Neuron (in vitro differentiated cells): Measurements from ENCODE around the gene STX18.
"Not testable (repeated sequence)": the region's sequence is repeated elsewhere in the genome, so short reads cannot be mapped to it uniquely, and the experiment has no call there.

ENCODE experiments used
- H2AFZ ChIP-seq: one replicate; pipeline ENCODE4 v1.6.1; 2013; ENCODE audit warnings: low read depth, mild to moderate bottlenecking, inconsistent platforms, low read length, moderate library complexity
- H3K27me3 ChIP-seq: one replicate; pipeline ENCODE4 v1.6.1; 2013; ENCODE audit warnings: low read length; ENCODE audit not compliant: insufficient read depth
- H3K36me3 ChIP-seq: one replicate; pipeline ENCODE4 v1.6.1; 2013; ENCODE audit warnings: low read length; ENCODE audit not compliant: insufficient read depth
- H3K4me1 ChIP-seq: one replicate; pipeline ENCODE4 v1.6.1; 2013; ENCODE audit warnings: low read length; ENCODE audit not compliant: insufficient read depth
- H3K4me3 ChIP-seq: 2 replicates; pipeline ENCODE4 v1.5.1; 2013; ENCODE audit warnings: mild to moderate bottlenecking, low read length, moderate library complexity
- H3K9me3 ChIP-seq: one replicate; pipeline ENCODE4 v1.6.1; 2013; ENCODE audit warnings: low read length

The STX18 gene

GRCh38 chr4:4572821-4573220 is 31.0 kb upstream of the STX18 start:
- H3K36me3 ChIP-seq: no peaks in the 10 kb centered on the region
- no peaks in the 10 kb centered on the region for H3K27me3 ChIP-seq
- H3K4me3 ChIP-seq: no peak overlapping the region
- H2AFZ ChIP-seq: no peak overlapping the region
- peaks cover 7% of the 10 kb centered on the region for H3K4me1 ChIP-seq
- peaks cover 7% of the 10 kb centered on the region for H3K9me3 ChIP-seq

GRCh38 chr4:4569861-4570260 is 28.0 kb upstream of the STX18 start:
- not testable (repeated sequence) for H2AFZ ChIP-seq, H3K4me1 ChIP-seq, H3K9me3 ChIP-seq, H3K36me3 ChIP-seq, H3K27me3 ChIP-seq, H3K4me3 ChIP-seq

DNA sequence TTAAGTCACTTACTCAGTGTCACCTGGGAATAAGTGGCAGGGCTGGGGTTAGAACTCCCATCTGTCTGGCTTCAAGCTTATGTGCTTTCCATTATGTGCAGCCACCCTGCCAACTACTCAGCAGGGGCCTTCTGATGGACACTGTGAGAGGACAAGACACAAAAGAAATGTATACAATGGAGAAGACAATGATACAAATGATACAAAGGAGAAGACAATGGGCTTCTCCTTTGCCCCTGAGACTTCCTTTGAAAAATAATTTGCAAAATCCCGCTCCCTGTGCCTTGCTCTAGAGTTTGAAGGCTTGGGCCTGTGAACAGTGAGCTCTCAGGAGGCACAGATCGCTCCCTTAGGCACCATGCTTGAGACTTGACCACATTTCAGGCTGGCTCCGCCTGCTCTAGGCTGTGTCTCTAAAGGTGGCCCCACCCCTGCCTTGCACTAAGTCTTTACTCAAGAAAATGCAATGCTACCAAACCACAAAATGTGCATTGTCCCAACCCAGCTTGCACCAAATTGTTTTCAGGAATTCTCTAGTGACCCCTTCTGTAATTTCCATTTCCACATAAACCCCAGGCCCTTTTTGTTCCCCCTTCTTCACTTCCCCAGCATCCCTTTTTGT is 27.1 kb upstream of the STX18 start:
- no peaks in the 10 kb centered on the region for H3K4me1 ChIP-seq
- no peaks in the 10 kb centered on the region for H3K27me3 ChIP-seq
- H2AFZ ChIP-seq: no peak overlapping the region
- no peak overlapping the region for H3K4me3 ChIP-seq
- peaks cover 7% of the 10 kb centered on the region for H3K9me3 ChIP-seq
- no peaks in the 10 kb centered on the region for H3K36me3 ChIP-seq

DNA sequence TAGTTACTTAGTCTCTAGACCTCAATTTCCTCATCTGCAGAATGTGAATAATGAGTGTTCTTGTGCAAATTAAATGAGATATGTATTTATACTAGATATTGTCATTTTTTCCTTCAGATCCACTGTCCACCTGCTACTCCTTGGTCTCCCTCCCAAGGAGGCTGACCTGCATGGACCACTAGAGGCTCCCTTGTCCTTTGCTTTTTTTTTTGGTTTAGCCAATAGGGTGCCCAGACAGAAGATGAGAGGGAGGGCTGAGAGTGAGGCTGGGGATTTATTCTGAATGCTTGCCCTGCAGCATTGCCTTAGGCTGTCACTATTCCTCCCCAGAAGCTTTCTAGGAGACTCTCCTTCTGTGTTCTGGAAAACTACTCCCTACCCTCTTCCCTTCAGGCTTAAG is 24.5 kb upstream of the STX18 start:
- H2AFZ ChIP-seq, H3K27me3 ChIP-seq, H3K4me1 ChIP-seq, H3K9me3 ChIP-seq, H3K4me3 ChIP-seq, H3K36me3 ChIP-seq: not testable (repeated sequence)

GRCh38 chr4:4564522-4564921 is 22.7 kb upstream of the STX18 start:
- no peaks in the 10 kb centered on the region for H3K27me3 ChIP-seq

GRCh38 chr4:4560642-4561041 is 18.8 kb upstream of the STX18 start:
- no peak overlapping the region for H2AFZ ChIP-seq
- H3K36me3 ChIP-seq: peaks cover 5% of the 10 kb centered on the region
- no peaks in the 10 kb centered on the region for H3K9me3 ChIP-seq
- H3K4me1 ChIP-seq: peaks cover 4% of the 10 kb centered on the region
- H3K27me3 ChIP-seq: no peaks in the 10 kb centered on the region
- H3K4me3 ChIP-seq: no peak overlapping the region

More at GRCh38 chr4:4564522-4564921, 22.7 kb upstream of the STX18 start:
- Histone ChIP-seq H3K9me3 (peaks cover under 1% of the 10 kb centered on the region), H3K4me3 (no peak overlapping the region), H3K4me1 (no peaks in the 10 kb centered on the region), H3K36me3 (peaks cover 5% of the 10 kb centered on the region), H2AFZ (no peak overlapping the region)

GRCh38 chr4:4560136-4560535 is 18.3 kb upstream of the STX18 start:
- Histone ChIP-seq H3K27me3 (no peaks in the 10 kb centered on the region), H2AFZ (no peak overlapping the region), H3K36me3 (peaks cover 5% of the 10 kb centered on the region), H3K9me3 (peaks cover 2% of the 10 kb centered on the region), H3K4me3 (no peak overlapping the region), H3K4me1 (peaks cover 6% of the 10 kb centered on the region)

DNA sequence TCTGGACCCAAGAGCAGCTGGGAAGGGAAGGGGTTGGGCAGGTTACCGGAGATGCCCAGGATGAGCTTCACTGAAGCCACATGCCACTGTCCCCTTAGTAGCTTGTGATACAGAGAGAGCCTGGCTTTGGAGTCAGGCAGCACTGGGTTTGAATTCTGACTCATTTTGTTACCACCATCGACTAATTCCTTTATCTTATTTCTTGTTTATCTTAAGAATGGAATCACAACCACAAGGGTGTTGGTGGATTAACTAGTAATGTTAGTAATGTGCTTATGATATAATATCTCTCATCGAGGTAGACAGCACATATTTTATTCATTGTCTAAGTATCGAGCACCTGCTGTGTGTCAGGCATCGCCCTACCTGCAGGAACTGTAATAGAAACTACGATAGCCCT is 17.7 kb upstream of the STX18 start:
- Histone ChIP-seq H3K36me3 (peaks cover 5% of the 10 kb centered on the region), H3K4me3 (no peak overlapping the region), H3K9me3 (peaks cover 3% of the 10 kb centered on the region), H3K27me3 (no peaks in the 10 kb centered on the region), H2AFZ (no peak overlapping the region), H3K4me1 (peaks cover 6% of the 10 kb centered on the region)

GRCh38 chr4:4558881-4559280 is 17.0 kb upstream of the STX18 start:
- peaks cover 3% of the 10 kb centered on the region for H3K9me3 ChIP-seq
- peaks cover 5% of the 10 kb centered on the region for H3K36me3 ChIP-seq
- no peak overlapping the region for H3K4me3 ChIP-seq
- H2AFZ ChIP-seq: no peak overlapping the region
- H3K4me1 ChIP-seq: peaks cover 6% of the 10 kb centered on the region
- H3K27me3 ChIP-seq: no peaks in the 10 kb centered on the region

GRCh38 chr4:4555916-4556315 is 14.1 kb upstream of the STX18 start:
- H3K9me3 ChIP-seq: peaks cover 3% of the 10 kb centered on the region
- peaks cover 6% of the 10 kb centered on the region for H3K4me1 ChIP-seq
- no peak overlapping the region for H3K4me3 ChIP-seq
- H3K27me3 ChIP-seq: no peaks in the 10 kb centered on the region
- peaks cover 8% of the 10 kb centered on the region for H3K36me3 ChIP-seq
- no peak overlapping the region for H2AFZ ChIP-seq

DNA sequence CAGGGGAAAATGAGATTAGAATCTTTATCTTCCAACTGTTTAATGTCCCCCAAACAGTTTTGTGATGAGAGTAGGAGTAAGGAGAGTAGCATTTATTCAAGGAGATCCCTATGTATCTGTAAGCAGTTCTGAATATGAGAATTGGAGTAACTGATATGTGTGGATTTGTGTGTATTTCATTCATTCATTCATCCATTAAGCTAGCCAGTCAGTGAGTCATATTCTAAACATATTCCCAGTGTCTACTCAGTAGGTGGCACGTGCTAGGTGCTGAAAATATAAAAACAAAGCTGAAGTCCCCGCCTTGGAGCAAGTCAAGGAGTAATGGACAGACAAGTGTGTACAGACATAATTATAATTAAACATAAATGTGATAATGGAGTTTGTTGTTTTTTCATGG is 12.4 kb upstream of the STX18 start:
- Histone ChIP-seq H3K27me3 (no peaks in the 10 kb centered on the region), H3K4me3 (no peak overlapping the region), H3K9me3 (peaks cover 3% of the 10 kb centered on the region), H3K4me1 (peaks cover 6% of the 10 kb centered on the region), H2AFZ (no peak overlapping the region), H3K36me3 (peaks cover 9% of the 10 kb centered on the region)

DNA sequence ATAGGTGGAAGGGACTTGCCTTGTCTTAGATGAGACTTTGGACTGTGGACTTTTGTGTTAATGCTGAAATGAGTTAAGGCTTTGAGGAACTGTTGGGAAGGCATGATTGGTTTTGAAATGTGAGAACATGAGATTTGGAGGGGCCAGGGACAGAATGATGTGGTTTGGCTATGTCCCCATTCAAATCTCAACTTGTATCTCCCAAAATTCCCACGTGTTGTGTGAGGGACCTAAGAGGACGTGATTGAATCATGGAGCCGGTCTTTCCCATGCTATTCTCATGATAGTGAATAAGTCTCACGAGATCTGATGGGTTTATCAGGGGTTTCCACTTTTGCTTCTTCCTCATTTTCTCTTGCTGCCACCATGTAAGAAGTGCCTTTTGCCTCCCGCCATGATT is 10.2 kb upstream of the STX18 start:
- H3K4me1 ChIP-seq: not testable (repeated sequence)

DNA sequence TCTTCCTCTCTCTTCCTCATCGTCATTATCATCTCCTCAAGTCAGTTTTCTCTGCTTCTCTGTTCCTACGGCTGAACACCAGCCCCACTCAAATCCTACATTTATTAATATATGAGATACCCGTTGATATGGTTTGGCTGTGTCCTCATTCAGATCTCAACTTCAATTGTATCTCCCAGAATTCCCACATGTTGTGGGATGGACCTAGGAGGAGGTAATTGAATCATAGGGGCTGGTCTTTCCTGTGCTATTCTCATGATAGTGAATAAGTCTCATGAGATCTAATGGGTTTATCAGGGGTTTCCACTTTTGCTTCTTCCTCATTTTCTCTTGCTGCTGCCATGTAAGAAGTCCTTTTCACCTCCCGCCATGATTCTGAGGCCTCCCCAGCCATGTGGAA is 8.3 kb upstream of the STX18 start:
- peaks cover 27% of the 10 kb centered on the region for H3K36me3 ChIP-seq
- not testable (repeated sequence) for H3K27me3 ChIP-seq

More for the DNA sequence above, 10.2 kb upstream of the STX18 start:
- H2AFZ ChIP-seq, H3K27me3 ChIP-seq, H3K9me3 ChIP-seq, H3K4me3 ChIP-seq: not testable (repeated sequence)
- peaks cover 23% of the 10 kb centered on the region for H3K36me3 ChIP-seq

GRCh38 chr4:4549534-4549933 is 7.7 kb upstream of the STX18 start:
- Histone ChIP-seq H3K27me3 (no peaks in the 10 kb centered on the region), H3K9me3 (no peaks in the 10 kb centered on the region), H3K4me1 (no peaks in the 10 kb centered on the region), H2AFZ (no peak overlapping the region), H3K4me3 (no peak overlapping the region), H3K36me3 (peaks cover 27% of the 10 kb centered on the region)

More for the DNA sequence above, 8.3 kb upstream of the STX18 start:
- not testable (repeated sequence) for H3K9me3 ChIP-seq, H3K4me3 ChIP-seq, H3K4me1 ChIP-seq, H2AFZ ChIP-seq
